Measurements from ENCODE around the gene FAM117B.

Gene FAM117B

DNA sequence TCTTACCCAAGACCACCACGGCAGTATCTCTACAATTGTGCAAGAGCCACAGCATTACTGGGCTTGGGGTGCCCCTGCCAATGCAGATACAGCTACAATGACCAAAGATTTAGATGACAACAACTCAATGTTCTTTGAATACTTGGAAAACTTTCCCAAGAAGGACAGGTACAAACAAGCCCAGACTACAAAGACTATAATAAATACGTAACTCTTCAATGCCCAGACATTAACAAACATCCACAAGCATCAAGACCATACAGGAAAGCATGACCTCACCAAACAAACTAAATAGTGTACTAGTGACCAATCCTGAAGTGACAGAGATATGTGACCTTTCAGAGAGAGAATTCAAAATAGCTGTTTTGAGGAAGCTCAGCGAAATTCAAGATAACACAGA is 174.0 kb downstream of the FAM117B start:
- no peak for DNase-seq (ENCODE audit: low read depth in 2 of 2, low spot score in 1 of 2)

DNA sequence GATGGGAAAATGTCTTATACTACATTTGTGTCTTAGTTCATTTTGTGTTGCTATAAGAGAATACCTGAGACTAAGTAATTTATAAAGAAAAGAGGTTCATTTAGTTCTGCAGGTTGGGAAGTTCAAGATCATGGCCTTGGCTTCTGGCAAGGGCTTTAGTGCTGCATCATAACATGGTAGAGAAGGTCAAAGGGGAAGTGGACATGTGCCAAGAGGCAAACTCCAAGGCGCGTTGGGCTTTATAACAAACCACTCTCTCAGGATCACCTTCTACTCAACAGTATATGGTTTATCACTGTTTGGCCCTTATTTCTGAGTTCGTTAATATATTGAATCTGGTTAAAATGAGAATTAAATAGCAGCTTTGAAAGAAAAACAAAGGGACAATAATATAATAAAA is 178.6 kb downstream of the FAM117B start:
- DNase-seq (ENCODE audit: low read depth in 2 of 2, low spot score in 1 of 2), result no peak

DNA sequence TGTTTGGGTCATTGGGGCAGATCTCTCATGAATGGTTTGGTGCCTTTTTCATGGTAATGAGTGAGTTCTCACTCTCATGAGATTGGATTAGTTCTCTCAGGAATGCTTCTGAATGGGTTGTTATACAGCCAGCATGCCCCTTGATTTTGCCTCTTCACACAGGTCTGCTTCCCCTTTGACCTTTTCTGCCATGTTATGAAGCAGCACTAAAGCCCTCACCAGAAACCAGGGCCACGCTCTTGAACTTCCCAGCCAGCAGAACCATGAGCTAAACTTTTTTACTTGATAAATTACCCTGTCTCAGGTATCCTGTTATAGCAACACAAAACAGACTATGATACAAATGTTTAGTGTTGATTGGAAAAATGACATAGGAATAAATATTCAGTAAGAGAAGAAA is 179.5 kb downstream of the FAM117B start:
- no peak for DNase-seq (ENCODE audit: low read depth in 2 of 2, low spot score in 1 of 2)

DNA sequence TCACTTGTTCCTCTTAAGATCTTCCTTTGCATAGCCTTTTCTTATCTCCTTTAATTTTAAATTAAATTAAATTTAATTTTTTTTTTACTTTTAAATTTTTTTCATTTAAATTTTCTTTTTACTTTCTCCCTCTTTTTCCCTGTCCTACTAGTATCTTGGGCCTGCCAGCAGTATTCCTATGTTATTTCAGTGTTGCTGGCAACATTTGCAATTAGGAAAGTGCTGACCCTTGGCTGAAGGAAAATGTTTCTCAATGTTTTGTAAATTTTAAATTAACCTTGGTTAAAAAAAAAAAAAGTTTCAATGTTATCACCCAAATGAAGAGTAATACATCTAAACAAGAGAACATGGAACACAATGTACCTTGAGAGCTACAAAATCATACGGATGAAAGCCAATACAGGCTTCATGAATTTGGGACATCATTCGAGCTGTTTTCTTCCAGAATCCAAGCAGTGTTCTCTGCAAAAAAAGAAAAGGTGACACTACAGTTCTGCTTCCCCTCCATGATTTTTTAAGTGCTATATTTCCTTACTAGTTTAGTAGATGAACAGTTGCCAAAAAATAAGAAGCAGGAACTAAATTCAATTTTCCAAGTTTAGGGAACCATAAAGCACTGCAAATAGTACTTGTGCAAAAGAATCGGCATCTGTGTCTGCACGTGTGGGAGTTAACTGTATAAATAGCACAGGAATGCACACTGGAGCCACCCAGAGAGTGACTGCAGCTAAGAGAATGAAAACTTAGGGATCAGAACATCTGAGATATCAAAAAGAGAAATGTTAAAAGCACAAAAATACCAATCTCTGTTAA is 181.0 kb downstream of the FAM117B start:
- DNase-seq (ENCODE audit: low read depth in 2 of 2, low spot score in 1 of 2), result no peak

DNA sequence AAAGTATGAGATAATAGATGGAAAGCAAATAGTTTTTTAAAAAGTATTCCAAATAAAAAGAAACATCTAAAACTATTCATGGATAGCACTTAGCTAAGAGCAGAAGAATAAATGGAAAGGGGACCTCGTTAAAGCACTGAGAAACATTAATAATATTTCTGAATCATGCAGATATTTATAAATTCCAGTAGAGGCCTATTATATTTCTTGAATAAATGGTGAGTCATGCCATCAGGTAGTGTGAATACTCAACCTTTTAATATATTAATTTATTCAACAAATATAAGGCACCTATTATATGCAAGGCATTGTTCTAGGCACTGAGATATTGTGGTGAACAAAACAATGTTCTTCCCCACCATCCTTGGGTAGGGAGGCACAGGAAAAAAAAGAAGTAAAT is 183.0 kb downstream of the FAM117B start:
- DNase-seq (ENCODE audit: low read depth in 2 of 2, low spot score in 1 of 2), result no peak

DNA sequence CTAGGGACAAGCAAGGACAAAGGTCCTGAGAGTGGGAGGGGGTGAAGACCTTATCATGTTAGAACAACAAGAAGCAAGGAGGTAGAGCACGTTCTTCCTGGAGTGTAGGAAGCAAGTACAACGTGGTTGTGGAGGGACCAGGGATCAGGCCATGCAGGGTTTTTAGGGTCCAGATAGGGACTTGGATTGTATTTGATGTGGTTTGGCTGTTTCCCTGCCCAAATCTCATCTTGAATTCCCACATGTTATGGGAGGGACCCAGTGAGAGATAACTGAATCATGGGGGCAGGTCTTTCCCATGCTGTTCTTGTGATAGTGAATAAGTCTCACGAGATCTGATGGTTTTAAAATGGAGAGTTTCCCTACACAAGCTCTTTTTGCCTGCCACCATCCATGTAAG is 183.6 kb downstream of the FAM117B start:
- DNase-seq (ENCODE audit: low read depth in 2 of 2, low spot score in 1 of 2), result no peak

Data from stimulated activated CD8-positive, alpha-beta memory T cell treated with anti-CD3 and anti-CD28 coated beads, Interleukin-4, amount 100 ng/mL, for 4 hours (primary cell).